Kidney (tissue), 14 donors: ENCODE data around the gene LSM12. TPM values are rescaled to one million over a fixed set of nuclear protein-coding genes. Genes with fewer than 3 reads are reported as not detected.

Source experiments
- DNase-seq, 5 donors: peaks; one replicate each; pipeline ENCODE4 v3.0.0-alpha.2; 2013 to 2020
- FAIRE-seq: peaks from 2 replicates; lab custom pipeline; 2012; peaks lifted over from hg19 to GRCh38; lab: Jason Lieb, UNC
- H3K27ac ChIP-seq, 2 donors: one replicate each; pipeline ENCODE4 v1.7.0; 2013; ENCODE audit warnings: low read depth in 2 of 2, low read length in 2 of 2, inconsistent platforms in 1 of 2
- H3K27me3 ChIP-seq: one replicate; pipeline ENCODE4 v1.7.1; 2013; ENCODE audit warnings: low read length, inconsistent platforms; ENCODE audit not compliant: control insufficient read depth, insufficient read depth
- H3K36me3 ChIP-seq, 3 donors: one replicate each; pipeline versions ENCODE4 v1.7.0 to v1.7.1; 2013; ENCODE audit warnings: low read length in 3 of 3, control low read depth in 1 of 3, inconsistent platforms in 1 of 3; ENCODE audit not compliant: insufficient read depth in 3 of 3, control insufficient read depth in 2 of 3
- H3K4me1 ChIP-seq, 3 donors: one replicate each; pipeline versions ENCODE4 v1.7.0 to v1.7.1; 2013; ENCODE audit warnings: low read length in 3 of 3, inconsistent platforms in 1 of 3, low read depth in 1 of 3; ENCODE audit not compliant: control insufficient read depth in 2 of 3, insufficient read depth in 2 of 3
- H3K4me3 ChIP-seq, 3 donors: one replicate each; pipeline versions ENCODE4 v1.7.0 to v1.8.1; 2013; ENCODE audit warnings: low read length in 3 of 3, control low read depth in 1 of 3, inconsistent platforms in 1 of 3
- H3K9ac ChIP-seq, 3 donors: one replicate each; pipeline versions ENCODE4 v1.7.0 to v1.7.1; 2013; ENCODE audit warnings: low read length in 3 of 3, control low read depth in 1 of 3, inconsistent platforms in 1 of 3
- H3K9me3 ChIP-seq, 3 donors: one replicate each; pipeline versions ENCODE4 v1.7.0 to v1.7.1; 2013; ENCODE audit warnings: low read length in 3 of 3, control low read depth in 1 of 3, inconsistent platforms in 1 of 3; ENCODE audit not compliant: control insufficient read depth in 2 of 3, insufficient read depth in 1 of 3
- CTCF ChIP-seq: IDR thresholded peaks from 3 replicates; pipeline ENCODE4 v1.5.1; 2012; ENCODE audit warnings: mild to moderate bottlenecking, moderate library complexity, borderline replicate concordance; ENCODE audit not compliant: insufficient read depth; ENCODE audit errors: extremely low read depth
- intact Hi-C: fragments of 100-400 bp; cut with DNase I; formaldehyde crosslinking; loops from one replicate; pipeline ENCODE4 v1.11.1; 2022
- polyA plus RNA-seq: library from polyadenylated mRNA; stranded (reverse); fragments of 350-450 nt; fragmentation: Illumina TruSeq; extraction: RNeasy Lipid Tissue Mini Kit (QIAGEN cat#74804); gene quantifications from one replicate; pipeline ENCODE4 v1.2.3, GENCODE V29; 2014; ENCODE audit warnings: low read depth, low replicate concordance; ENCODE audit not compliant: insufficient read depth
- total RNA-seq: library from RNA; stranded (reverse); fragmentation: NEBNext Ultra II Directional; extraction: Animal tissue kit (Norgen Biotek cat#: 25700); gene quantifications from one replicate; pipeline ENCODE4 v1.2.1, GENCODE V29; 2021
- donor health status: control.
- donor health status: control.
- donor health status: control.
- donor health status: control.
- donor health status: control.
- donor health status: DM: yes; HTN: yes; CAD: no.
- donor health status: Normal renal cell carcinoma (clear cell type).

Gene LSM12
- total and polyA plus RNA-seq, 2 donors from 2014 or later = 29.0 to 47.6 TPM

DNA sequence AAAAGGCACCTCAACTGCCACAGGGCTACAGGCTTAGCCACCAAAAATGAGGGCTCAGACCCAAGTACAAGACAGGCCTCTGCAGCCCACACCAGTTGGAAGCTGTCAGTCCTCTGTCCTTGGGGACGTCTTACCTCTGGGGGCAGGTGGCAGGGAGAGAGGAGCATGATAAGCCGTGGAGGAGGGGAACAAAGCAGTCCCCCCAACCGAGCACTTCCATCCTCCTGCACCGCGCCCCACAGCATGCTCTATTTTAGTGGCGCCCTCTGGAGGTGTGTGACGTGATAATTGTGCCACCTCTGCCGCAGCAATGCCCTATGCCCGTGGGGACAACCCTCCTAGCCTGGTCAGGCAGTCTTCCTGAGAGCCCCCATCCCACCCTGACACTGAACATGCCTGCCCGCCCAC lies 17.7 kb upstream of the LSM12 start:
- no peaks in the 10 kb centered on the region for H3K4me1 ChIP-seq
- no peak overlapping the region for H3K9ac ChIP-seq
- H3K36me3 ChIP-seq = peaks cover 3 to 61% (median 25%) of the 10 kb centered on the region in 3 donors
- H3K4me3 ChIP-seq = no peak overlapping the region
- no peak overlapping the region for H3K27ac ChIP-seq
- DNase-seq (no peak), FAIRE-seq (no peak)
- intact Hi-C loops = no loop called here
- no peaks in the 10 kb centered on the region for H3K27me3 ChIP-seq
- no peak for TF ChIP-seq CTCF
- no peaks in the 10 kb centered on the region for H3K9me3 ChIP-seq

DNA sequence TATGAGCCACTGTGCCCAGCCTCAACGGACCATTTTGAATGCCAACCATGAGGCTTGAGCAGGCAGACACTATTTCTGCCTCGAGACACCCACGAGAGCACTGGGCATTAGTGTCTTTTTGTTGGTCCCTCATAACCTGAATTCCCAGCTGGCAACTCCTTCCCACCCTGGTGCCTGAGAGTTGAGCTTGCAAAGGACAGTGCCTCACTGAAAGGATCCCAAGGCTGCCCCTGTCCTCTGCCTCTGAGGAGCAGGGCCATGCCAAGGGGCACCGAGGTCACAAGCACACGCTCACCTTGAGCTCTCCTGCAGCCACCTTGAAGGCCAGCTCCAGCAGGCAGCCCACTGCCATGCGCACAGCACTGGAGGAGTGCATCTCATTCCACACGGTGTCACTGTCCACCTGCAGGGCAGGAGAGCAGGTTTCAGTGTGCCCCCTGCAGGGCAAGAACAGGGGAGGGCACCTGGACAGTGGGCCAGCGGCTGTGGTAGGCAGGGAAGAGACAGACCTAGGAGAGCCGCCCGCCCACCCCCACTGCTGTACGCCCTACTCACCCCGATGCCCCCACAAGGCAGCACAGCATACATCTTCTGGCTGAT lies 16.9 kb upstream of the LSM12 start:
- no peaks in the 10 kb centered on the region for H3K27me3 ChIP-seq
- FAIRE-seq (no peak), DNase-seq (no peak)
- TF ChIP-seq CTCF = peak; percentile 54
- no peak overlapping the region for H3K27ac ChIP-seq
- H3K4me1 ChIP-seq = no peaks in the 10 kb centered on the region
- no peaks in the 10 kb centered on the region for H3K9me3 ChIP-seq
- H3K9ac ChIP-seq = no peak overlapping the region
- H3K36me3 ChIP-seq = peaks cover 3 to 61% (median 22%) of the 10 kb centered on the region in 3 donors
- intact Hi-C loops = no loop called here
- no peak overlapping the region for H3K4me3 ChIP-seq

GRCh38 chr17:44082256-44082927 lies 15.9 kb upstream of the LSM12 start:
- Histone ChIP-seq H3K4me1 (no peaks in the 10 kb centered on the region), H3K4me3 (no peak overlapping the region), H3K27ac (no peak overlapping the region), H3K27me3 (no peaks in the 10 kb centered on the region), H3K9ac (no peak overlapping the region), H3K36me3 (peaks cover 3 to 67% (median 23%) of the 10 kb centered on the region in 3 donors), H3K9me3 (no peaks in the 10 kb centered on the region)
- no peak for FAIRE-seq
- intact Hi-C loops = no loop called here
- DNase-seq = peak in 1 of 5 donors; percentile 39
- no peak for TF ChIP-seq CTCF
